Measurements from ENCODE around the gene ZNF878.
"Not testable (repeated sequence)": the region's sequence is repeated elsewhere in the genome, so short reads cannot be mapped to it uniquely, and the experiment has no call there.

The ZNF878 gene

DNA sequence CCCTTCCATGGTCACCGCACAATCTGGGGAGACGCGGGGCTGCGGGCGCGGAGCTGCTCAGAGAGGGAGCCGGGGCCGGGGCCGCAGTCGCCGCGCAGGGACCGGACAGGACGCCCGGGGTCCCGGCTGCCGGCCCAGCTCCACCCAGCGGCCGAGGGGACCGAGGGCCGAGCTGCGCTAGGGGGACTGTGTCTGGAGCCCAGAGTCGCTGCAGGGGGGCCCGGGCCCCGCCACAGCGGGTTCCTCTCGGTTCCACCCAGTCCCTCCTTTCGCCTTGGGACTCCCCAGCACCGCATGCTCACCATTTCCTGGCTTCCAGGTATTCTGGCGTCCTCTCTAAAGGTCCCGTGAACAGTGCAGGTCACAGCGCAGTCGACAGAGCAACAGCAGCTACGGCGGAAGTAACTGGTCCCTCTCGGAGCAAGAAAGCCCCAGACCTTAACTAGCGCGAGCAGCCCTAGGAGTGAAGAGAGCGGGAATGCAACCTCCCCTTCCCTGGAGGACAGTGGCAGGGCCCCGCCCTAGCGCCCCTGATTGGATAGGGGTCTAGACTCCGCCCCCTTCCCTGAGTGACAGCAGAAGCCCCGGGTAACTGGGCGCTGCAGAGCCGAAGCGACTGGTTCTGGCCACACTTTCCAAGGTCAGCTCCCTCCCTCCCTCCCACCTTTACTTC is at the start of gene ZNF878:
Gene ZNF878 (minus strand): TSS at position 465 of the 673 bp plus-strand sequence. CDS start 160 bp downstream, at position 305.
- Histone ChIP-seq H3K27me3 (no peaks in the 10 kb centered on the region), H3K4me2 (peak within 1 kb of the TSS; percentile 95), H3K9me3 (peaks cover 33% of the 10 kb centered on the region), H3K36me3 (peaks cover 28% of the 10 kb centered on the region), H3K4me3 (peak within 1 kb of the TSS; percentile 89), H3K9ac (peak within 1 kb of the TSS; percentile 84), H4K20me1 (no peaks in the 10 kb centered on the region), H3K4me1 (peaks cover 10% of the 10 kb centered on the region), H3K27ac (peak within 1 kb of the TSS; percentile 78)
- TF ChIP-seq Cebpa-rat (IDR thresholded peaks at IDR 0.05): no peak

- no peaks in the 10 kb centered on the region for H3K27me3 ChIP-seq
- no peaks in the 10 kb centered on the region; the same call in 1 of the 2 replicates for H3K9me3 ChIP-seq
- H3K27ac ChIP-seq: no peak overlapping the region
- H3K4me3 ChIP-seq: no peak overlapping the region
- no peak overlapping the region for H3K9ac ChIP-seq
- H3K4me2 ChIP-seq: no peak overlapping the region
- H3K4me1 ChIP-seq: peaks cover 11% of the 10 kb centered on the region
- TF ChIP-seq Cebpa-rat (IDR thresholded peaks at IDR 0.05): no peak
- peaks cover 78% of the 10 kb centered on the region for H3K36me3 ChIP-seq
- no peaks in the 10 kb centered on the region for H4K20me1 ChIP-seq
Measured at GRCh38 chr19:12098040-12098439, 45.3 kb upstream of the ZNF878 start.

DNA sequence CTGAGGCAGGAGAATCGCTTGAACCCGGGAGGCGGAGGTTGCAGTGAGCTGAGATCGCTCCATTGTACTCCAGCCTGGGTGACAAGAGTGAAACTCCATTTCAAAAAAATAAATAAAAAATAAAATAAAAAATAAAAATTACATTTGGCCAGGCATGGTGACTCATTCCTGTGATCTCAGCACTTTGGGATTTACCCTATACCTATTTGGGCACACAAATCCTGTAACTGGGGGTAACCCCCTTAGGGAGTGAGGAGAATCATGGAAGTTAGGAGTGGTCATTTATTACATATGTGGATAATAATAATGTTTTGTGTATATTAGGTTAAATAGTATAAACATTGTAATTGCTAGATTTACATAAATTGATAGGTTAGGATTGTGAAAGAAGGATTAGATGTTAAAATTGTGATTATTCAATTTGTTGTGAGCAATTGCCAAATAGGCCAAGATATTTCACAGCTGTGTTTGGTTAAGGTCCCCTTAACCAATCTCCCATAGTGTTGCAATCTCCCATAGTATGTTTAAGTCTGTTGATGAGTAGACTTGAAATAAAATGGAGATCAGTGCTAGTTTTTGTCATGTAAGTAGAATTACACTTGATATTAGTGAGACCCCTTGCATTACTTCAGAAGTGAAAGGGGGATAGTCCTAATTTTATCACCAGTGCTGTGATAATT is 42.5 kb upstream of the ZNF878 start:
- no peaks in the 10 kb centered on the region for H3K27me3 ChIP-seq
- H3K4me1 ChIP-seq: peaks cover 26% of the 10 kb centered on the region
- no peaks in the 10 kb centered on the region; the same call in 1 of the 2 replicates for H3K9me3 ChIP-seq
- no peak overlapping the region for H3K4me2 ChIP-seq
- no peak overlapping the region for H3K27ac ChIP-seq
- H4K20me1 ChIP-seq: no peaks in the 10 kb centered on the region
- H3K4me3 ChIP-seq: no peak overlapping the region
- H3K9ac ChIP-seq: no peak overlapping the region
- H3K36me3 ChIP-seq: peaks cover 63% of the 10 kb centered on the region
- no peak for TF ChIP-seq Cebpa-rat (IDR thresholded peaks at IDR 0.05)

DNA sequence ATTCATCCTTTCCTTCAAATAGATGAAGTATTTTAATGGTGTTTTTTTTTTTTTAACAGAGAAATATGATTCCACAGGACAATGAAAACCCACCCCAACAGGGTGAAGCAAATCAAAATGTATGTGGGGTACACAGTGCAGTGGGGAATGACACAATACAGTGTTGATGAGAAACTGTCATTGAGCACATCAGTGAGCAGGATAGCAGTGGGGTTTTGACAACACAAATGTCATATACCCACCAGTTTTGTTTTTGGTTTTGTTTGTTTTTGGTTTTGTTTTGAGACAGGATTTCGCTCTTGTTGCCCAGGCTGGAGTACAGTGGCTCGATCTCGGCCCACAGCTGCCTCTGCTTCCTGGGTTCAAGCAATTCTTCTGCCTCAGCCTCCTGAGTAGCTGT is 41.0 kb upstream of the ZNF878 start:
- H3K27ac ChIP-seq: no peak overlapping the region
- H3K9me3 ChIP-seq: no peaks in the 10 kb centered on the region; the same call in 1 of the 2 replicates
- H3K36me3 ChIP-seq: peaks cover 51% of the 10 kb centered on the region
- no peaks in the 10 kb centered on the region for H3K27me3 ChIP-seq
- no peaks in the 10 kb centered on the region for H4K20me1 ChIP-seq
- peak overlapping the region; percentile 90 for H3K4me2 ChIP-seq
- no peak for TF ChIP-seq Cebpa-rat (IDR thresholded peaks at IDR 0.05)
- no peak overlapping the region for H3K4me3 ChIP-seq
- no peak overlapping the region for H3K9ac ChIP-seq
- peaks cover 26% of the 10 kb centered on the region for H3K4me1 ChIP-seq

- Histone ChIP-seq H4K20me1 (no peaks in the 10 kb centered on the region), H3K36me3 (peaks cover 42% of the 10 kb centered on the region), H3K27ac (peak overlapping the region; percentile 93), H3K27me3 (no peaks in the 10 kb centered on the region), H3K4me3 (peak overlapping the region; percentile 84), H3K4me1 (peaks cover 26% of the 10 kb centered on the region), H3K9ac (peak overlapping the region; percentile 91), H3K9me3 (no peaks in the 10 kb centered on the region; the same call in 1 of the 2 replicates), H3K4me2 (peak overlapping the region; percentile 90)
- TF ChIP-seq Cebpa-rat (IDR thresholded peaks at IDR 0.05): no peak
Measured at GRCh38 chr19:12092956-12093355, 40.2 kb upstream of the ZNF878 start.

GRCh38 chr19:12092065-12092867 is 39.5 kb upstream of the ZNF878 start:
- no peaks in the 10 kb centered on the region; the same call in 1 of the 2 replicates for H3K9me3 ChIP-seq
- H3K27me3 ChIP-seq: no peaks in the 10 kb centered on the region
- peaks cover 26% of the 10 kb centered on the region for H3K4me1 ChIP-seq
- H3K4me3 ChIP-seq: peak overlapping the region; percentile 84
- TF ChIP-seq Cebpa-rat (IDR thresholded peaks at IDR 0.05): no peak
- H3K27ac ChIP-seq: peak overlapping the region; percentile 93
- no peaks in the 10 kb centered on the region for H4K20me1 ChIP-seq
- peaks cover 36% of the 10 kb centered on the region for H3K36me3 ChIP-seq
- H3K9ac ChIP-seq: peak overlapping the region; percentile 91
- H3K4me2 ChIP-seq: peak overlapping the region; percentile 90

GRCh38 chr19:12090807-12091206 is 38.0 kb upstream of the ZNF878 start:
- no peak overlapping the region for H3K27ac ChIP-seq
- H3K9me3 ChIP-seq: peaks cover 6% of the 10 kb centered on the region
- peaks cover 24% of the 10 kb centered on the region for H3K36me3 ChIP-seq
- H3K4me2 ChIP-seq: peak overlapping the region; percentile 90
- no peaks in the 10 kb centered on the region for H4K20me1 ChIP-seq
- no peak overlapping the region for H3K9ac ChIP-seq
- H3K4me3 ChIP-seq: no peak overlapping the region
- no peak for TF ChIP-seq Cebpa-rat (IDR thresholded peaks at IDR 0.05)
- H3K4me1 ChIP-seq: peaks cover 26% of the 10 kb centered on the region
- no peaks in the 10 kb centered on the region for H3K27me3 ChIP-seq

GRCh38 chr19:12085074-12085818 is 32.5 kb upstream of the ZNF878 start:
- H3K36me3 ChIP-seq: peaks cover 41% of the 10 kb centered on the region
- no peak overlapping the region for H3K4me3 ChIP-seq
- H4K20me1 ChIP-seq: no peaks in the 10 kb centered on the region
- no peak overlapping the region for H3K27ac ChIP-seq
- no peaks in the 10 kb centered on the region for H3K4me1 ChIP-seq
- H3K9me3 ChIP-seq: peaks cover 59% of the 10 kb centered on the region
- TF ChIP-seq Cebpa-rat (IDR thresholded peaks at IDR 0.05): no peak
- no peaks in the 10 kb centered on the region for H3K27me3 ChIP-seq
- no peak overlapping the region for H3K4me2 ChIP-seq
- H3K9ac ChIP-seq: no peak overlapping the region

DNA sequence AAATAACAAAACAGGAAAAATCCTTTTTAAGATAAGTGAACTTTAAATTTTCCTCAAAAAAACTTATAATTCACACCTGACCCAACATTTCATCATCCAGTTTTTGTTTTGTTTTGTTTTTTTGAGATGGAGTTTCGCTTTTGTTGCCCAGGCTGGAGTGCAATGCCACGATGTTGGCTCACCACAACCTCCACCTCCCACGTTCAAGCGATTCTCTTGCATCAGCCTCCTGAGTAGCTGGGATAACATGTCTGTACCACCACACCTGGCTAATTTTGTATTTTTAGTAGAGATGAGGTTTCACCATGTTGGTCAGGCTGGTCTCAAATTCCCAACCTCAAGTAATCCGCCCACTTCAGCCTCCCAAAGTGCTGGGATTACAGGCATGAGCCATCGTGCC is 30.6 kb upstream of the ZNF878 start:
- H4K20me1 ChIP-seq: not testable (repeated sequence)
- H3K36me3 ChIP-seq: peaks cover 60% of the 10 kb centered on the region

More for the DNA sequence above, 30.6 kb upstream of the ZNF878 start:
- not testable (repeated sequence) for H3K4me2 ChIP-seq, H3K4me3 ChIP-seq, H3K4me1 ChIP-seq, H3K9ac ChIP-seq, H3K27me3 ChIP-seq, H3K27ac ChIP-seq
- H3K9me3 ChIP-seq: peaks cover 78% of the 10 kb centered on the region
